Measurements from ENCODE around the gene FAM131C. TPM values are rescaled to one million over a fixed set of nuclear protein-coding genes. Genes with fewer than 3 reads are reported as not detected.
"Not testable (repeated sequence)": the region's sequence is repeated elsewhere in the genome, so short reads cannot be mapped to it uniquely, and the experiment has no call there.

Gene FAM131C
- total RNA-seq, 2 experiments from 2014 or later, result 0.09 to 0.23 TPM

- DNase-seq (no peak), ATAC-seq (no peak)
- Mint-ChIP-seq H3K4me1 (no peaks in the 10 kb centered on the region), H3K27ac (no peak overlapping the region), H3K36me3 (ENCODE audit: low read depth) (no peaks in the 10 kb centered on the region), H3K27me3 (no peaks in the 10 kb centered on the region), H3K9me3 (ENCODE audit: low read depth) (no peaks in the 10 kb centered on the region), H3K4me3 (no peak overlapping the region)
- intact Hi-C loops (cut with DNase I, micrococcal nuclease), result no loop called here
- CTCF ChIA-PET, result interaction anchor here (0.7 kb wide), 1 partner anchor 251 kb away, joined by 3 read pairs; no protein-coding TSS in a partner anchor
- POLR2A ChIA-PET, result no interaction called here
These were observed 31.4 kb downstream of the FAM131C start for GRCh38 chr1:16042096-16042495.

- intact Hi-C loops (cut with DNase I, micrococcal nuclease), result loop anchor here in 1 of 2 experiments (1.0 kb wide), 1 partner anchor 21 kb away; no protein-coding TSS in a partner anchor
- H3K4me1 Mint-ChIP-seq, result no peaks in the 10 kb centered on the region
- no peak overlapping the region for H3K27ac Mint-ChIP-seq
- ATAC-seq, result no peak
- H3K36me3 Mint-ChIP-seq (ENCODE audit: low read depth), result no peaks in the 10 kb centered on the region
- ChIA-PET POLR2A (no interaction called here), CTCF (interaction anchor here (0.7 kb wide), 1 partner anchor 251 kb away, joined by 3 read pairs; no protein-coding TSS in a partner anchor)
- no peak overlapping the region for H3K4me3 Mint-ChIP-seq
- no peak for DNase-seq
- H3K9me3 Mint-ChIP-seq (ENCODE audit: low read depth), result no peaks in the 10 kb centered on the region
- no peaks in the 10 kb centered on the region for H3K27me3 Mint-ChIP-seq
These were observed 32.3 kb downstream of the FAM131C start for GRCh38 chr1:16041200-16041599.

GRCh38 chr1:16039871-16040270 lies 33.6 kb downstream of the FAM131C start:
- CTCF ChIA-PET; DNase-seq; H3K27me3 Mint-ChIP-seq; intact Hi-C loops (cut with DNase I, micrococcal nuclease); ATAC-seq; POLR2A ChIA-PET; H3K4me1 Mint-ChIP-seq; H3K4me3 Mint-ChIP-seq; H3K36me3 Mint-ChIP-seq (ENCODE audit: low read depth); H3K9me3 Mint-ChIP-seq (ENCODE audit: low read depth); H3K27ac Mint-ChIP-seq: not testable (repeated sequence)

GRCh38 chr1:16038620-16038912 lies 34.9 kb downstream of the FAM131C start:
- ChIA-PET POLR2A (no interaction called here), CTCF (no interaction called here)
- DNase-seq, result no peak
- H3K4me1 Mint-ChIP-seq, result no peaks in the 10 kb centered on the region
- no peaks in the 10 kb centered on the region for H3K36me3 Mint-ChIP-seq (ENCODE audit: low read depth)
- H3K9me3 Mint-ChIP-seq (ENCODE audit: low read depth), result no peaks in the 10 kb centered on the region
- H3K27me3 Mint-ChIP-seq, result no peaks in the 10 kb centered on the region
- no peak overlapping the region for H3K27ac Mint-ChIP-seq
- H3K4me3 Mint-ChIP-seq, result no peak overlapping the region
- ATAC-seq, result no peak
- intact Hi-C loops (cut with DNase I, micrococcal nuclease), result no loop called here

GRCh38 chr1:16036461-16036860 lies 37.0 kb downstream of the FAM131C start:
- POLR2A ChIA-PET; H3K9me3 Mint-ChIP-seq (ENCODE audit: low read depth); H3K36me3 Mint-ChIP-seq (ENCODE audit: low read depth); H3K4me3 Mint-ChIP-seq; intact Hi-C loops (cut with DNase I, micrococcal nuclease); H3K4me1 Mint-ChIP-seq; H3K27ac Mint-ChIP-seq; DNase-seq; H3K27me3 Mint-ChIP-seq; ATAC-seq: not testable (repeated sequence)
- CTCF ChIA-PET, result interaction anchor here (0.6 to 0.7 kb wide), 2 partner anchors 237 to 327 kb away, joined by 3 read pairs; no protein-coding TSS in a partner anchor

GRCh38 chr1:16033103-16033632 lies 40.3 kb downstream of the FAM131C start:
- H3K36me3 Mint-ChIP-seq (ENCODE audit: low read depth); CTCF ChIA-PET; H3K27me3 Mint-ChIP-seq; H3K4me1 Mint-ChIP-seq; POLR2A ChIA-PET; H3K9me3 Mint-ChIP-seq (ENCODE audit: low read depth); ATAC-seq; H3K4me3 Mint-ChIP-seq; H3K27ac Mint-ChIP-seq; DNase-seq: not testable (repeated sequence)
- intact Hi-C loops (cut with DNase I, micrococcal nuclease), result loop anchor here (1.0 to 2.0 kb wide), 5 partner anchors 24 to 241 kb away; no protein-coding TSS in a partner anchor

- H3K9me3 Mint-ChIP-seq (ENCODE audit: low read depth), result no peaks in the 10 kb centered on the region
- H3K27ac Mint-ChIP-seq, result no peak overlapping the region
- ATAC-seq (peak; percentile 95), DNase-seq (peak; percentile 82)
- H3K4me3 Mint-ChIP-seq, result no peak overlapping the region
- H3K4me1 Mint-ChIP-seq, result peaks cover 2% of the 10 kb centered on the region
- peaks cover 12% of the 10 kb centered on the region for H3K27me3 Mint-ChIP-seq
- ChIA-PET CTCF (no interaction called here), POLR2A (no interaction called here)
- intact Hi-C loops (cut with DNase I, micrococcal nuclease), result loop anchor here (1.0 to 2.0 kb wide), 5 partner anchors 23 to 240 kb away; no protein-coding TSS in a partner anchor
- H3K36me3 Mint-ChIP-seq (ENCODE audit: low read depth), result no peaks in the 10 kb centered on the region
These were observed 40.9 kb downstream of the FAM131C start for GRCh38 chr1:16032388-16033102.

GRCh38 chr1:16031551-16031950 lies 41.9 kb downstream of the FAM131C start:
- ChIA-PET POLR2A (interaction anchor here (0.6 kb wide), 1 partner anchor 198 kb away, joined by 3 read pairs; no protein-coding TSS in a partner anchor), CTCF (no interaction called here)
- Mint-ChIP-seq H3K4me1 (peaks cover 2% of the 10 kb centered on the region), H3K36me3 (ENCODE audit: low read depth) (no peaks in the 10 kb centered on the region), H3K27me3 (peaks cover 12% of the 10 kb centered on the region), H3K4me3 (no peak overlapping the region), H3K27ac (no peak overlapping the region), H3K9me3 (ENCODE audit: low read depth) (no peaks in the 10 kb centered on the region)
- DNase-seq (no peak), ATAC-seq (no peak)
- intact Hi-C loops (cut with DNase I, micrococcal nuclease), result no loop called here

- no peaks in the 10 kb centered on the region for H3K9me3 Mint-ChIP-seq (ENCODE audit: low read depth)
- H3K36me3 Mint-ChIP-seq (ENCODE audit: low read depth), result no peaks in the 10 kb centered on the region
- intact Hi-C loops (cut with DNase I, micrococcal nuclease), result no loop called here
- peaks cover 12% of the 10 kb centered on the region for H3K27me3 Mint-ChIP-seq
- ATAC-seq (no peak), DNase-seq (no peak)
- ChIA-PET POLR2A (no interaction called here), CTCF (no interaction called here)
- H3K4me1 Mint-ChIP-seq, result peaks cover 2% of the 10 kb centered on the region
- no peak overlapping the region for H3K4me3 Mint-ChIP-seq
- no peak overlapping the region for H3K27ac Mint-ChIP-seq
These were observed 44.2 kb downstream of the FAM131C start for GRCh38 chr1:16029288-16029687.

GRCh38 chr1:16029003-16029268 lies 44.5 kb downstream of the FAM131C start:
- POLR2A ChIA-PET; ATAC-seq; H3K4me1 Mint-ChIP-seq; H3K27ac Mint-ChIP-seq; H3K9me3 Mint-ChIP-seq (ENCODE audit: low read depth); H3K4me3 Mint-ChIP-seq; H3K36me3 Mint-ChIP-seq (ENCODE audit: low read depth); DNase-seq; intact Hi-C loops (cut with DNase I, micrococcal nuclease): not testable (repeated sequence)
- CTCF ChIA-PET, result interaction anchor here (0.9 kb wide), 1 partner anchor 22 kb away, joined by 4 read pairs; no protein-coding TSS in a partner anchor
- peaks cover 12% of the 10 kb centered on the region for H3K27me3 Mint-ChIP-seq

GRCh38 chr1:16028237-16029002 lies 45.0 kb downstream of the FAM131C start:
- ATAC-seq (no peak), DNase-seq (no peak)
- POLR2A ChIA-PET, result no interaction called here
- Mint-ChIP-seq H3K36me3 (ENCODE audit: low read depth) (no peaks in the 10 kb centered on the region), H3K9me3 (ENCODE audit: low read depth) (no peaks in the 10 kb centered on the region), H3K4me1 (peaks cover 2% of the 10 kb centered on the region), H3K4me3 (no peak overlapping the region), H3K27me3 (peaks cover 12% of the 10 kb centered on the region), H3K27ac (no peak overlapping the region)
- CTCF ChIA-PET, result interaction anchor here (0.6 to 0.9 kb wide), 2 partner anchors 22 to 233 kb away, joined by 3 to 4 read pairs; no protein-coding TSS in a partner anchor
- intact Hi-C loops (cut with DNase I, micrococcal nuclease), result no loop called here

Data from activated CD4-positive, alpha-beta T cell treated with anti-CD3 and anti-CD28 coated beads for 36 hours (primary cell).